Endothelial cell of umbilical vein (primary cell): ENCODE measurements around the gene GP9. TPM values are rescaled to one million over a fixed set of nuclear protein-coding genes. Genes with fewer than 3 reads are reported as not detected.

Experiments used
- BruUV-seq: library from RNA; stranded (reverse); fragments of 400-500 nt; replicated peaks from 2 replicates; lab custom pipeline; 2021; lab: Mats Ljungman, UMichigan
- CTCF ChIA-PET: fragments of 300-600, 350-600 bp; sonication (Branson Sonifier 250); formaldehyde crosslinking; loops from one replicate; lab custom pipeline; 2021; ENCODE audit warnings: antibody characterized with exemption, inconsistent platforms; lab: Charles Lee
- POLR2A ChIA-PET: fragments of 300-600, 350-600 bp; sonication (Branson Sonifier 250); formaldehyde crosslinking; loops from one replicate; lab custom pipeline; 2021; ENCODE audit warnings: antibody characterized with exemption, inconsistent platforms; lab: Charles Lee
- DNase-seq: peaks from one replicate; pipeline ENCODE4 v3.0.0-alpha.2; 2011; ENCODE audit warnings: low read depth, low spot score
- FAIRE-seq: peaks from 2 replicates; lab custom pipeline; 2011; peaks lifted over from hg19 to GRCh38; lab: Jason Lieb, UNC
- H2AFZ ChIP-seq: 2 replicates; pipeline ENCODE4 v1.6.0; 2012; ENCODE audit warnings: low read depth, low read length, control low read depth, inconsistent platforms
- H3K27ac ChIP-seq: 2 replicates; pipeline ENCODE4 v1.5.1; 2011; ENCODE audit warnings: low read depth, mild to moderate bottlenecking, control low read depth, low read length, moderate library complexity; ENCODE audit not compliant: insufficient read depth
- H3K27me3 ChIP-seq, 2 experiments: 2 replicates each; pipeline versions ENCODE4 v1.6.0 to v1.6.1; 2011; ENCODE audit warnings: low read length in 2 of 2, mixed read lengths in 1 of 2; ENCODE audit not compliant: control insufficient read depth in 2 of 2, insufficient read depth in 2 of 2
- H3K36me3 ChIP-seq, 2 experiments: 2 replicates in 1 of 2; 3 replicates in 1 of 2; pipeline ENCODE4 v1.5.1; 2011; ENCODE audit warnings: low read length in 2 of 2, mild to moderate bottlenecking in 1 of 2, moderate library complexity in 1 of 2; ENCODE audit not compliant: control insufficient read depth in 2 of 2, insufficient read depth in 2 of 2; ENCODE audit errors: extremely low read depth in 1 of 2
- H3K4me1 ChIP-seq: 3 replicates; pipeline ENCODE4 v1.5.1; 2011; ENCODE audit warnings: mild to moderate bottlenecking, low read length; ENCODE audit not compliant: control insufficient read depth, insufficient read depth; ENCODE audit errors: extremely low read depth
- H3K4me2 ChIP-seq: 2 replicates; pipeline ENCODE4 v1.6.1; 2011; ENCODE audit warnings: low read length, control low read depth, mixed read lengths; ENCODE audit not compliant: insufficient read depth
- H3K4me3 ChIP-seq, 3 experiments: fragments of 200-600 bp in 1 of 3; sonication (generic), shearing (Covaris generic) in 1 of 3; replicated peaks in 1 of 3; 2 replicates each; pipeline ENCODE4 v1.5.1; 2011 to 2016; ENCODE audit warnings: control low read depth in 3 of 3, low read length in 3 of 3, mild to moderate bottlenecking in 2 of 3, inconsistent platforms in 1 of 3, low read depth in 1 of 3, moderate library complexity in 1 of 3; ENCODE audit not compliant: insufficient read depth in 1 of 3
- H3K79me2 ChIP-seq: 2 replicates; pipeline ENCODE4 v1.6.0; 2012; ENCODE audit warnings: low read length, inconsistent platforms; ENCODE audit not compliant: control insufficient read depth, insufficient read depth
- H3K9ac ChIP-seq: replicated peaks from 2 replicates; pipeline ENCODE3; 2011; ENCODE audit warnings: low read length, control low read depth; ENCODE audit not compliant: insufficient read depth; ENCODE audit errors: extremely low read depth
- H3K9me1 ChIP-seq: replicated peaks from 3 replicates; pipeline ENCODE4 v1.6.0; 2011; ENCODE audit warnings: mild to moderate bottlenecking, low read length; ENCODE audit not compliant: control insufficient read depth, insufficient read depth; ENCODE audit errors: extremely low read depth
- H3K9me3 ChIP-seq: replicated peaks from 2 replicates; pipeline ENCODE4 v1.5.1; 2012; ENCODE audit warnings: low read length, inconsistent platforms; ENCODE audit not compliant: control insufficient read depth, insufficient read depth
- H4K20me1 ChIP-seq: replicated peaks from 2 replicates; pipeline ENCODE3; 2011; ENCODE audit warnings: mild to moderate bottlenecking, low read length; ENCODE audit not compliant: control insufficient read depth, insufficient read depth; ENCODE audit errors: extremely low read depth
- EZH2 ChIP-seq: IDR thresholded peaks from 2 replicates; pipeline ENCODE4 v1.6.1; 2012; ENCODE audit warnings: borderline replicate concordance, low read depth, mild to moderate bottlenecking, moderate library complexity, low read length, inconsistent platforms; ENCODE audit not compliant: severe bottlenecking
- FOS ChIP-seq: IDR thresholded peaks from 2 replicates; pipeline ENCODE4 v1.6.1; 2011; ENCODE audit warnings: mild to moderate bottlenecking, low read length, moderate library complexity, borderline replicate concordance; ENCODE audit not compliant: insufficient read depth
- GATA2 ChIP-seq: IDR thresholded peaks from 2 replicates; pipeline ENCODE4 v1.7.0; 2011; ENCODE audit warnings: low read depth, mild to moderate bottlenecking, moderate library complexity, mixed read lengths, low read length; ENCODE audit not compliant: insufficient read length, insufficient read depth
- JUN ChIP-seq: IDR thresholded peaks from 2 replicates; pipeline ENCODE4 v1.6.1; 2011; ENCODE audit warnings: borderline replicate concordance, low read depth; ENCODE audit not compliant: insufficient read length, insufficient read depth
- MYC ChIP-seq: IDR thresholded peaks from one replicate; pipeline ENCODE4 v1.6.1; 2011; ENCODE audit warnings: mild to moderate bottlenecking, low read depth, low read length
- POLR2A ChIP-seq: IDR thresholded peaks from 2 replicates; pipeline ENCODE4 v1.6.1; 2012; ENCODE audit warnings: low read depth, mild to moderate bottlenecking, control low read depth, low read length
- POLR2AphosphoS5 ChIP-seq: IDR thresholded peaks from 2 replicates; pipeline ENCODE4 v1.6.1; 2012; ENCODE audit warnings: low read depth, mild to moderate bottlenecking, control low read depth, low read length, moderate library complexity; ENCODE audit not compliant: insufficient read depth
- dilution Hi-C: fragments of 300-500 bp; cut with MboI; formaldehyde crosslinking; loops from one replicate; pipeline ENCODE4 v1.15.0; 2019; ENCODE audit warnings: low sequenced_read_pairs; ENCODE audit not compliant: extremely low pct_ligation_motif_present
- intact Hi-C: fragments of 100-400 bp; cut with micrococcal nuclease; formaldehyde crosslinking; loops from one replicate; pipeline ENCODE4 v1.10.0; 2022
- polyA plus RNA-seq, 4 experiments: library from polyadenylated mRNA; depleted of rRNA in 3 of 4; stranded (reverse) in 3 of 4; unstranded in 1 of 4; fragments of >200 nt; gene quantifications; 2 replicates each; pipeline versions ENCODE4 v1.2.1 to v1.2.3, GENCODE V29; 2011 to 2012; ENCODE audit warnings: missing spikeins in 1 of 4
- total RNA-seq: library from RNA; stranded (reverse); gene quantifications from 2 replicates; pipeline ENCODE4 v1.2.3, GENCODE V29; 2021
- TF ChIP-seq, protein P1 (sequence below), 2 donors: IDR thresholded peaks; 1 replicate in 1 of 2; 2 replicates in 1 of 2; pipeline ENCODE4 v1.5.1; 2011; ENCODE audit warnings: low read length in 2 of 2, mild to moderate bottlenecking in 2 of 2, moderate library complexity in 2 of 2, control low read depth in 1 of 2, inconsistent platforms in 1 of 2, low read depth in 1 of 2; ENCODE audit not compliant: insufficient read depth in 1 of 2; ENCODE audit errors: extremely low read depth in 1 of 2
- TF ChIP-seq, protein P2 (sequence below): IDR thresholded peaks from 2 replicates; pipeline ENCODE4 v1.6.1; 2011; ENCODE audit not compliant: insufficient read depth, insufficient read length

The GP9 gene
- total and polyA plus RNA-seq, 2 donors (not counting 3 experiments of a cell fraction or from before 2014, with no cell fraction given) = not detected

DNA sequence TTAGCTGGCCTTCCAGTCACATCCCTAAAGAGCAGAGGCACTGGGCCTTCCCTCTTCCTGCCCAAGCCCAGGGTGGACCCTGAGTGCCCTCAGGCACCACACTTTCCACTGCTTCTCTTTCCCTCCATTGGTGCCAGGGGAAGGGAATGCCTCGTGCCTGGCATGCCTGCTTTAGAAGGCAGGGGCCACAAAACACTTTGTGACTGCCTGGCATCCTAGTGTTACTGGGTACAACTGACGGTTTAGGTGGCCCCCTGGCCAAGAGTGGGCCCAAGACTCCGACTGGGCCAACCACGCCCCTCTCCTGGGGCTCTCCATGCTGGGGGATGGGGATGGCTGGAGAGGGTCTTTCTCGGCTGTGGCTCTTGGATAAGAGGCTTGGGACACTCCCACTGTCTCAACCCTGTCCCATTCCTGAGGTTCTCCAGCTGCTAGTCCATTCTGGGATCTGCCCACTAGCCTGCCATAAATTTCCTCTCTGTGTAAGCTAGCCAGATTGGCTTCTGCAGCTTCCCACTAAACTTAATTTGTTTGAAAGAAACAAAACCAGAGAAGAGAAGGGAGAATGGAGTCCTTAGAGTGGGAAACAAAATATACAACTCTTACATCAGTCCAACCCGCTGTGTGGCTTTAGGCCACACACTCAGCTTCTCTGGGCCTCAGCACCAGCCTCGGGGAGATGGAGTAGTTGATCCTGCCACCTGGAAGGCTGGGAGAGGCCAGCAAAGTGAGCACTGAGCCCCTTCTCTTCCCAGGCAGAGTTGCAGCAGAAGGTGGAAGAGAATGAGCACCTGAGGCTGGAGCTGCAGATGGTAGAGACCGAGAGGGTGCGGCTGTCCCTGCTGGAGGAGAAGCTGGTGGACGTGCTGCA, 24.1 kb upstream of the GP9 start:
- no peak overlapping the region for H3K27ac ChIP-seq
- no peak overlapping the region for H3K4me3 ChIP-seq
- H3K9me1 ChIP-seq = no peaks in the 10 kb centered on the region
- H2AFZ ChIP-seq = no peak overlapping the region
- intact Hi-C loops (no loop called here), dilution Hi-C loops (no loop called here)
- POLR2A ChIA-PET = no interaction called here
- no peak overlapping the region for H3K4me2 ChIP-seq
- no peak overlapping the region for H3K9ac ChIP-seq
- no peaks in the 10 kb centered on the region for H3K36me3 ChIP-seq
- BruUV-seq = no TSS peak
- CTCF ChIA-PET = interaction anchor here (1.1 to 1.5 kb wide), 5 partner anchors 10 to 66 kb away, joined by 3 to 11 read pairs (median 4); no protein-coding TSS in a partner anchor
- no peak for FAIRE-seq
- DNase-seq = no peak
- no peaks in the 10 kb centered on the region for H3K79me2 ChIP-seq
- no peaks in the 10 kb centered on the region for H3K27me3 ChIP-seq
- H3K4me1 ChIP-seq = no peaks in the 10 kb centered on the region
- TF ChIP-seq POLR2AphosphoS5 = no peak
- no peak for TF ChIP-seq GATA2
- TF ChIP-seq JUN = no peak
- no peak for TF ChIP-seq MYC
- no peak for TF ChIP-seq EZH2
- TF ChIP-seq POLR2A = no peak
- TF ChIP-seq, protein P1, sequence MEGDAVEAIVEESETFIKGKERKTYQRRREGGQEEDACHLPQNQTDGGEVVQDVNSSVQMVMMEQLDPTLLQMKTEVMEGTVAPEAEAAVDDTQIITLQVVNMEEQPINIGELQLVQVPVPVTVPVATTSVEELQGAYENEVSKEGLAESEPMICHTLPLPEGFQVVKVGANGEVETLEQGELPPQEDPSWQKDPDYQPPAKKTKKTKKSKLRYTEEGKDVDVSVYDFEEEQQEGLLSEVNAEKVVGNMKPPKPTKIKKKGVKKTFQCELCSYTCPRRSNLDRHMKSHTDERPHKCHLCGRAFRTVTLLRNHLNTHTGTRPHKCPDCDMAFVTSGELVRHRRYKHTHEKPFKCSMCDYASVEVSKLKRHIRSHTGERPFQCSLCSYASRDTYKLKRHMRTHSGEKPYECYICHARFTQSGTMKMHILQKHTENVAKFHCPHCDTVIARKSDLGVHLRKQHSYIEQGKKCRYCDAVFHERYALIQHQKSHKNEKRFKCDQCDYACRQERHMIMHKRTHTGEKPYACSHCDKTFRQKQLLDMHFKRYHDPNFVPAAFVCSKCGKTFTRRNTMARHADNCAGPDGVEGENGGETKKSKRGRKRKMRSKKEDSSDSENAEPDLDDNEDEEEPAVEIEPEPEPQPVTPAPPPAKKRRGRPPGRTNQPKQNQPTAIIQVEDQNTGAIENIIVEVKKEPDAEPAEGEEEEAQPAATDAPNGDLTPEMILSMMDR (IDR thresholded peaks at IDR 0.05; ENCODE audit: extremely low read depth in 1 of 2, insufficient read depth in 1 of 2, low read depth in 1 of 2, low read length in 2 of 2) = no peak
- TF ChIP-seq, protein P2, sequence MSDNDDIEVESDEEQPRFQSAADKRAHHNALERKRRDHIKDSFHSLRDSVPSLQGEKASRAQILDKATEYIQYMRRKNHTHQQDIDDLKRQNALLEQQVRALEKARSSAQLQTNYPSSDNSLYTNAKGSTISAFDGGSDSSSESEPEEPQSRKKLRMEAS = no peak
- no peak for TF ChIP-seq FOS
- H4K20me1 ChIP-seq = no peaks in the 10 kb centered on the region
- no peaks in the 10 kb centered on the region for H3K9me3 ChIP-seq
